HepG2 (cell line): ENCODE results near the gene ARHGAP4. TPM values are rescaled to one million over a fixed set of nuclear protein-coding genes. Genes with fewer than 3 reads are reported as not detected.

Source experiments
- ARID4A ChIP-seq: sonication (generic); formaldehyde crosslinking; IDR thresholded peaks from 2 replicates; pipeline ENCODE4 v1.5.0; 2020; ENCODE audit warnings: mild to moderate bottlenecking, missing genetic modification reagents, borderline replicate concordance
- ATRX ChIP-seq: sonication (generic); formaldehyde crosslinking; IDR thresholded peaks from 2 replicates; pipeline ENCODE4 v1.4.0; 2020; ENCODE audit warnings: missing genetic modification reagents, borderline replicate concordance
- CREM ChIP-seq, 2 experiments: sonication (generic) in 1 of 2; formaldehyde crosslinking in 1 of 2; IDR thresholded peaks; 2 replicates each; pipeline versions ENCODE4 v1.4.0 to v1.6.1; 2016 to 2020; ENCODE audit warnings: antibody characterized with exemption in 1 of 2, mild to moderate bottlenecking in 1 of 2, missing genetic modification reagents in 1 of 2
- ELF3 ChIP-seq: IDR thresholded peaks from 2 replicates; pipeline ENCODE4 v1.6.1; 2016; ENCODE audit warnings: missing genetic modification reagents, missing compliant biosample characterization
- GATAD1 ChIP-seq: IDR thresholded peaks from 2 replicates; pipeline ENCODE4 v1.6.1; 2016; ENCODE audit warnings: missing genetic modification reagents, missing compliant biosample characterization
- HOXA9 ChIP-seq: sonication (generic); formaldehyde crosslinking; IDR thresholded peaks from 2 replicates; pipeline ENCODE4 v1.8.1; 2022; ENCODE audit warnings: missing genetic modification reagents, mild to moderate bottlenecking, moderate library complexity, borderline replicate concordance
- RBFOX2 ChIP-seq: fragments of 200-400 bp; formaldehyde crosslinking; IDR thresholded peaks from 2 replicates; pipeline ENCODE4 v1.6.1; 2017; ENCODE audit warnings: low read depth, mild to moderate bottlenecking, low read length
- RXRB ChIP-seq: IDR thresholded peaks from 2 replicates; pipeline ENCODE4 v1.6.1; 2016; ENCODE audit warnings: borderline replicate concordance, missing genetic modification reagents, missing compliant biosample characterization
- ZNF652 ChIP-seq: IDR thresholded peaks from 2 replicates; pipeline ENCODE4 v1.6.1; 2016; ENCODE audit warnings: low read depth, borderline replicate concordance
- ZNF687 ChIP-seq: sonication (generic); formaldehyde crosslinking; IDR thresholded peaks from 2 replicates; pipeline ENCODE4 v1.5.1; 2020; ENCODE audit warnings: mild to moderate bottlenecking, missing genetic modification reagents, moderate library complexity
- polyA plus RNA-seq, 8 experiments: library from polyadenylated mRNA; depleted of rRNA in 3 of 8; stranded (reverse) in 7 of 8; unstranded in 1 of 8; fragments of >200 nt; fragmentation: Illumina TruSeq in 4 of 8; extraction: Trizol in 4 of 8; gene quantifications; 2 replicates each; pipeline versions ENCODE4 v1.2.1 to v1.2.3, GENCODE V29; 2011 to 2016; ENCODE audit warnings: low read depth in 4 of 8, missing spikeins in 1 of 8, mixed read lengths in 1 of 8; ENCODE audit not compliant: insufficient read depth in 1 of 8
- total RNA-seq, 5 experiments: library from RNA; depleted of rRNA; stranded (reverse); fragments of >200 nt; fragmentation: Illumina TruSeq; extraction: Trizol; gene quantifications; 2 replicates each; pipeline ENCODE4 v1.2.3, GENCODE V29; 2016; ENCODE audit warnings: low read depth in 1 of 5

The ARHGAP4 gene
- total and polyA plus RNA-seq, 2 of the 13 experiments (the other 11 are each of a cell fraction or from before 2014, with no cell fraction given), result 0.57 to 0.64 TPM

- TF ChIP-seq ARID4A (CRISPR knock-in tag) (0 out of 2 replicates have a peak, but pooled peaks have one; percentile 1), ZNF652 (CRISPR knock-in tag) (no peak), ATRX (CRISPR knock-in tag) (no peak), RBFOX2 (0 out of 2 replicates have a peak, but pooled peaks have one; percentile 12), ELF3 (CRISPR knock-in tag) (0 out of 2 replicates have a peak, but pooled peaks have one; percentile 4), HOXA9 (no peak), RXRB (CRISPR knock-in tag) (no peak), GATAD1 (CRISPR knock-in tag) (no peak), ZNF687 (CRISPR knock-in tag) (peak; percentile 17; the same call in 1 of the 2 replicates), CREM (IDR thresholded peaks at IDR 0.05) (0 out of 2 replicates have a peak, but pooled peaks have one; percentile 27), CREM (CRISPR knock-in tag; IDR thresholded peaks at IDR 0.05) (no peak)
Measured at GRCh38 chrX:153970357-153971123, 44.5 kb upstream of the ARHGAP4 start (continued).
